Peyer's patch (tissue), 4 donors: ENCODE results near the gene SH2D5. TPM values are rescaled to one million over a fixed set of nuclear protein-coding genes. Genes with fewer than 3 reads are reported as not detected.

Experiments
- DNase-seq, 3 donors: peaks; one replicate each; pipeline ENCODE4 v3.0.0-alpha.2; 2017 to 2019
- H3K27ac ChIP-seq, 4 donors: fragments of 200-600 bp; sonication (generic); one replicate each; pipeline ENCODE4 v1.5.1; 2016 to 2019
- H3K27me3 ChIP-seq, 2 donors: fragments of 200-600 bp; sonication (generic); one replicate each; pipeline ENCODE4 v1.5.1; 2019
- H3K36me3 ChIP-seq, 3 donors: fragments of 200-600 bp; sonication (generic); one replicate each; pipeline ENCODE4 v1.5.1; 2016 to 2019
- H3K4me1 ChIP-seq, 4 donors: fragments of 200-600 bp; sonication (generic); one replicate each; pipeline ENCODE4 v1.5.1; 2016 to 2019
- H3K4me3 ChIP-seq, 4 donors: fragments of 200-600 bp; sonication (generic); 1 replicate in 3 of 4; 2 replicates in 1 of 4; pipeline ENCODE4 v1.5.1; 2016 to 2019; ENCODE audit warnings: mild to moderate bottlenecking in 1 of 4
- H3K9me3 ChIP-seq, 4 donors: fragments of 200-600 bp; sonication (generic); one replicate each; pipeline ENCODE4 v1.5.1; 2016 to 2019; ENCODE audit warnings: mild to moderate bottlenecking in 1 of 4
- CTCF ChIP-seq, 6 experiments: fragments of 450-650 bp in 4 of 6; fragments of 200-600 bp in 2 of 6; sonication (generic) in 1 of 6; IDR thresholded peaks; one replicate each; pipeline ENCODE4 v1.5.1; 2017 to 2019; ENCODE audit warnings: antibody characterized with exemption in 6 of 6, mild to moderate bottlenecking in 3 of 6, moderate library complexity in 1 of 6
- POLR2A ChIP-seq, 2 donors: fragments of 450-650 bp; IDR thresholded peaks; one replicate each; pipeline ENCODE4 v1.5.1; 2017; ENCODE audit warnings: antibody characterized with exemption in 2 of 2, mild to moderate bottlenecking in 2 of 2, moderate library complexity in 2 of 2
- total RNA-seq, 4 donors: library from RNA; depleted of rRNA; stranded (reverse); fragments of >200 nt; gene quantifications; one replicate each; pipeline ENCODE4 v1.1.0, GENCODE V29; 2016

Gene SH2D5
- total RNA-seq, 4 donors from 2014 or later = not detected

- Histone ChIP-seq H3K27ac (peak overlapping the region; percentile 40 to 78 (median 75)), H3K4me1 (peaks cover 0 to 9% (median 1%) of the 10 kb centered on the region in 4 donors), H3K9me3 (no peaks in the 10 kb centered on the region), H3K4me3 (peak overlapping the region; percentile 53 to 86 (median 68)), H3K27me3 (no peaks in the 10 kb centered on the region), H3K36me3 (no peaks in the 10 kb centered on the region)
- peak in 1 of 2 donors; percentile 8 for TF ChIP-seq POLR2A (IDR thresholded peaks at IDR 0.05)
- TF ChIP-seq CTCF (IDR thresholded peaks at IDR 0.05) = peak; percentile 65 to 88 (median 86)
- DNase-seq = peak; percentile 68 to 90 (median 89)
These were observed 35.8 kb downstream of the SH2D5 start for GRCh38 chr1:20696397-20697333.

GRCh38 chr1:20695515-20695914 is 37.0 kb downstream of the SH2D5 start:
- H3K27ac ChIP-seq = no peak overlapping the region
- TF ChIP-seq CTCF (IDR thresholded peaks at IDR 0.05) (no peak), POLR2A (IDR thresholded peaks at IDR 0.05) (no peak)
- DNase-seq = no peak
- no peak overlapping the region for H3K4me3 ChIP-seq
- peaks cover 0 to 9% (median 1%) of the 10 kb centered on the region in 4 donors for H3K4me1 ChIP-seq
- H3K9me3 ChIP-seq = no peaks in the 10 kb centered on the region
- no peaks in the 10 kb centered on the region for H3K27me3 ChIP-seq
- no peaks in the 10 kb centered on the region for H3K36me3 ChIP-seq

- TF ChIP-seq POLR2A (IDR thresholded peaks at IDR 0.05) (no peak), CTCF (IDR thresholded peaks at IDR 0.05) (no peak)
- no peaks in the 10 kb centered on the region for H3K27me3 ChIP-seq
- H3K9me3 ChIP-seq = no peaks in the 10 kb centered on the region
- DNase-seq = peak in 1 of 3 donors; percentile 21
- no peak overlapping the region for H3K4me3 ChIP-seq
- H3K4me1 ChIP-seq = peaks cover 0 to 9% (median 1%) of the 10 kb centered on the region in 4 donors
- no peak overlapping the region for H3K27ac ChIP-seq
- H3K36me3 ChIP-seq = no peaks in the 10 kb centered on the region
These were observed 38.9 kb downstream of the SH2D5 start for GRCh38 chr1:20693623-20694022.

GRCh38 chr1:20691872-20692271 is 40.6 kb downstream of the SH2D5 start:
- Histone ChIP-seq H3K9me3 (no peaks in the 10 kb centered on the region), H3K4me1 (peaks cover 0 to 3% (median under 1%) of the 10 kb centered on the region in 4 donors), H3K36me3 (no peaks in the 10 kb centered on the region), H3K27ac (no peak overlapping the region), H3K27me3 (no peaks in the 10 kb centered on the region), H3K4me3 (no peak overlapping the region)
- peak in 1 of 3 donors; percentile 7 for DNase-seq
- TF ChIP-seq CTCF (IDR thresholded peaks at IDR 0.05) (no peak), POLR2A (IDR thresholded peaks at IDR 0.05) (no peak)

GRCh38 chr1:20689645-20690056 is 42.9 kb downstream of the SH2D5 start:
- Histone ChIP-seq H3K9me3 (no peaks in the 10 kb centered on the region), H3K4me1 (no peaks in the 10 kb centered on the region), H3K27me3 (no peaks in the 10 kb centered on the region), H3K27ac (no peak overlapping the region), H3K4me3 (no peak overlapping the region), H3K36me3 (no peaks in the 10 kb centered on the region)
- no peak for TF ChIP-seq CTCF (IDR thresholded peaks at IDR 0.05)
- TF ChIP-seq POLR2A (IDR thresholded peaks at IDR 0.05) = no peak
- peak in 1 of 3 donors; percentile 5 for DNase-seq
